GM12878 (cell line): ENCODE data around the gene GPR176. TPM values are rescaled to one million over a fixed set of nuclear protein-coding genes. Genes with fewer than 3 reads are reported as not detected.

ENCODE experiments used
- BACH1 ChIP-seq: fragments of 450-650 bp; IDR thresholded peaks from 2 replicates; pipeline ENCODE4 v1.6.1; 2017; ENCODE audit warnings: mild to moderate bottlenecking, borderline replicate concordance
- BHLHE40 ChIP-seq, 2 experiments: fragments of 450-650 bp in 1 of 2; IDR thresholded peaks; 2 replicates each; pipeline ENCODE4 v1.6.1; 2011 to 2017; ENCODE audit warnings: low read depth in 2 of 2, borderline replicate concordance in 1 of 2, improper control_type of control experiment in 1 of 2, low read length in 1 of 2, mild to moderate bottlenecking in 1 of 2
- BRCA1 ChIP-seq: IDR thresholded peaks from 2 replicates; pipeline ENCODE4 v1.6.1; 2011; ENCODE audit warnings: low read depth, low read length, improper control_type of control experiment
- DPF2 ChIP-seq: fragments of 450-650 bp; IDR thresholded peaks from 2 replicates; pipeline ENCODE4 v1.6.1; 2017; ENCODE audit warnings: mild to moderate bottlenecking
- E2F4 ChIP-seq: IDR thresholded peaks from 2 replicates; pipeline ENCODE4 v1.6.1; 2012; ENCODE audit warnings: low read depth, low read length, improper control_type of control experiment
- GATAD2B ChIP-seq: fragments of 450-650 bp; conservative IDR thresholded peaks from 2 replicates; pipeline ENCODE4 v1.6.1; 2017; ENCODE audit warnings: low read depth, mild to moderate bottlenecking, moderate library complexity
- HCFC1 ChIP-seq: fragments of 150-350 bp; IDR thresholded peaks from 2 replicates; pipeline ENCODE4 v1.6.1; 2014; ENCODE audit warnings: low read length
- KDM1A ChIP-seq: fragments of 200-600 bp; sonication (generic); IDR thresholded peaks from 2 replicates; pipeline ENCODE4 v1.6.1; 2016; ENCODE audit warnings: borderline replicate concordance
- MYC ChIP-seq: IDR thresholded peaks from 2 replicates; pipeline ENCODE4 v1.6.1; 2011; ENCODE audit warnings: mild to moderate bottlenecking, low read length, moderate library complexity, inconsistent platforms; ENCODE audit not compliant: insufficient read depth, insufficient replicate concordance, insufficient read length, severe bottlenecking
- NR2C2 ChIP-seq: IDR thresholded peaks from 2 replicates; pipeline ENCODE4 v1.6.1; 2011; ENCODE audit warnings: borderline replicate concordance, low read depth; ENCODE audit not compliant: control insufficient read depth, insufficient read length
- NR2F1 ChIP-seq: fragments of 450-650 bp; conservative IDR thresholded peaks from 2 replicates; pipeline ENCODE4 v1.6.1; 2017; ENCODE audit warnings: mild to moderate bottlenecking
- PAX5 ChIP-seq: IDR thresholded peaks from 2 replicates; pipeline ENCODE4 v1.6.1; 2011; ENCODE audit warnings: low read depth, low read length, borderline replicate concordance
- PML ChIP-seq: IDR thresholded peaks from 2 replicates; pipeline ENCODE4 v1.6.1; 2012; ENCODE audit warnings: low read length, inconsistent platforms
- RAD21 ChIP-seq: IDR thresholded peaks from 2 replicates; pipeline ENCODE4 v1.6.1; 2011; ENCODE audit warnings: mild to moderate bottlenecking, low read depth, low read length, moderate library complexity; ENCODE audit not compliant: insufficient read depth
- RELA ChIP-seq: fragments of 450-650 bp; IDR thresholded peaks from 2 replicates; pipeline ENCODE4 v1.8.0; 2014; ENCODE audit warnings: borderline replicate concordance; ENCODE audit not compliant: partially characterized antibody
- SIN3A ChIP-seq: IDR thresholded peaks from 2 replicates; pipeline ENCODE4 v1.6.1; 2012; ENCODE audit warnings: low read depth, low read length, improper control_type of control experiment
- SKIL ChIP-seq: fragments of 450-650 bp; IDR thresholded peaks from 2 replicates; pipeline ENCODE4 v1.6.1; 2017; ENCODE audit warnings: mild to moderate bottlenecking, low read depth, inconsistent platforms; ENCODE audit not compliant: poor library complexity, severe bottlenecking
- TAF1 ChIP-seq: IDR thresholded peaks from 2 replicates; pipeline ENCODE4 v1.6.1; 2011; ENCODE audit warnings: mild to moderate bottlenecking, low read depth, low read length, borderline replicate concordance
- TCF3 ChIP-seq: IDR thresholded peaks from 2 replicates; pipeline ENCODE4 v1.6.1; 2012; ENCODE audit warnings: low read depth, mild to moderate bottlenecking, low read length, borderline replicate concordance; ENCODE audit not compliant: insufficient read depth
- USF1 ChIP-seq: IDR thresholded peaks from 2 replicates; pipeline ENCODE4 v1.6.1; 2011; ENCODE audit warnings: borderline replicate concordance, low read depth, mild to moderate bottlenecking, moderate library complexity, mixed read lengths, low read length; ENCODE audit not compliant: insufficient read depth; ENCODE audit errors: extremely low read length
- ZBED1 ChIP-seq: IDR thresholded peaks from 2 replicates; pipeline ENCODE4 v1.6.1; 2016; ENCODE audit warnings: borderline replicate concordance
- ZBTB4 ChIP-seq: fragments of 450-650 bp; formaldehyde crosslinking; IDR thresholded peaks from 2 replicates; pipeline ENCODE4 v1.4.0; 2022; ENCODE audit warnings: mild to moderate bottlenecking, moderate library complexity
- ZSCAN29 ChIP-seq: fragments of 450-650 bp; IDR thresholded peaks from 2 replicates; pipeline ENCODE4 v1.6.1; 2017; ENCODE audit warnings: mild to moderate bottlenecking, moderate library complexity
- polyA plus RNA-seq, 11 experiments: library from polyadenylated mRNA; depleted of rRNA in 4 of 11; unstranded in 6 of 11; stranded (reverse) in 5 of 11; fragments of >200 nt; fragmentation: Nextera tagmentation in 4 of 11; fragmentation: Illumina TruSeq in 1 of 11; extraction: Ambion mirVana in 4 of 11; extraction: Trizol in 1 of 11; gene quantifications; 1 replicate in 1 of 11; 2 replicates in 10 of 11; pipeline versions ENCODE4 v1.2.1 to v1.2.3, GENCODE V29; 2011 to 2016; ENCODE audit warnings: inconsistent platforms in 2 of 11, missing spikeins in 2 of 11, low read depth in 1 of 11
- total RNA-seq, 4 experiments: library from RNA; depleted of rRNA in 3 of 4; stranded (reverse); fragments of >200 nt in 3 of 4; fragmentation: Illumina TruSeq in 1 of 4; extraction: Trizol in 1 of 4; gene quantifications; 2 replicates each; pipeline versions ENCODE4 v1.2.1 to v1.2.3, GENCODE V29; 2013 to 2021

The GPR176 gene
- total and polyA plus RNA-seq, 10 of the 15 experiments (the other 5 are each of a cell fraction or from before 2014, with no cell fraction given), result 0.02 to 0.33 (median 0.16) TPM; not detected in 4

- TF ChIP-seq KDM1A (no peak), E2F4 (no peak), NR2C2 (no peak), GATAD2B (peak; percentile 65; the same call in 1 of the 2 replicates), TAF1 (peak; percentile 69; the same call in 1 of the 2 replicates), SKIL (peak; percentile 40), RAD21 (no peak), MYC (no peak), RELA (peak; percentile 45), ZSCAN29 (0 out of 2 replicates have a peak, but pooled peaks have one; percentile 32), USF1 (peak; percentile 97), BACH1 (peak; percentile 86), HCFC1 (peak; percentile 32; the same call in 1 of the 2 replicates), BRCA1 (no peak), PAX5 (peak; percentile 96), ZBED1 (no peak), BHLHE40 (IDR thresholded peaks at IDR 0.05; ENCODE audit: borderline replicate concordance in 1 of 2, low read depth in 2 of 2, low read length in 1 of 2) (peak; percentile 55 to 93; a peak in 3 of 4 replicates), TCF3 (no peak), ZBTB4 (no peak), NR2F1 (peak; percentile 47), PML (no peak), DPF2 (peak; percentile 71), SIN3A (no peak)
These were observed 626 bp upstream of the GPR176 start (continued) for GRCh38 chr15:39920510-39921273.
